NT2/D1 (cell line): ENCODE results near the gene GPN2.

Experiments
- SUZ12 ChIP-seq: IDR thresholded peaks from 2 replicates; pipeline ENCODE4 v1.6.1; 2011; ENCODE audit not compliant: insufficient read length, insufficient read depth; ENCODE audit errors: extremely low read depth
- YY1 ChIP-seq: IDR thresholded peaks from 2 replicates; pipeline ENCODE4 v1.6.1; 2011; ENCODE audit not compliant: insufficient read length, insufficient read depth
- ZNF274 ChIP-seq: IDR thresholded peaks from 2 replicates; pipeline ENCODE4 v1.6.1; 2011; ENCODE audit warnings: mild to moderate bottlenecking, low read depth, low read length

DNA sequence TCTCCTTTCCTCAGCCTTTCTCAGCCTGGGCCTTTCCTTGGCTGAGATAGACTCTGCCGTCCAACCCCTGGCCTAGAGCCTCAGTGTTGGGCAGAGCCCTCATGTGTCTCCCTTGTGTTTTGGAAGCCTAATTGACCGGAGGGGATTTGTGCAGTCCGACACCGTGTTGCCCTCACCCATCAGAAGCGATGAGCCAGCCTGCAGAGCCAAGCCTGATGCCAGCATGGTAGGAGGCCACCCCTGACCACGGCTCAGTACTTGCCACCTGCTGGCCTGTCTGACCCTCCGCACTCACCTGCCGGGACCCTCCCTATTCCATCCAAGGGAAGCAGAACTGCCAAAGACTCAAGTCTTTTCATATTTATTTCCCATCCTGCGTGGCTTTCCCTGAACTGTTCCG is 36.5 kb downstream of the GPN2 start:
- no peak for TF ChIP-seq YY1
- no peak for TF ChIP-seq SUZ12
- TF ChIP-seq ZNF274 = no peak
